C4-2B (cell line): ENCODE results near the gene SFT2D1.

Experiments
- H3K27ac ChIP-seq: fragments of 450-650 bp; 2 replicates; pipeline ENCODE4 v1.5.1; 2017
- ZFX ChIP-seq: fragments of 450-650 bp; IDR thresholded peaks from 2 replicates; pipeline ENCODE4 v1.6.1; 2017
- TF ChIP-seq, protein P1 (sequence below): fragments of 450-650 bp; conservative IDR thresholded peaks from 2 replicates; pipeline ENCODE4 v1.5.1; 2017; ENCODE audit warnings: mild to moderate bottlenecking

The SFT2D1 gene

DNA sequence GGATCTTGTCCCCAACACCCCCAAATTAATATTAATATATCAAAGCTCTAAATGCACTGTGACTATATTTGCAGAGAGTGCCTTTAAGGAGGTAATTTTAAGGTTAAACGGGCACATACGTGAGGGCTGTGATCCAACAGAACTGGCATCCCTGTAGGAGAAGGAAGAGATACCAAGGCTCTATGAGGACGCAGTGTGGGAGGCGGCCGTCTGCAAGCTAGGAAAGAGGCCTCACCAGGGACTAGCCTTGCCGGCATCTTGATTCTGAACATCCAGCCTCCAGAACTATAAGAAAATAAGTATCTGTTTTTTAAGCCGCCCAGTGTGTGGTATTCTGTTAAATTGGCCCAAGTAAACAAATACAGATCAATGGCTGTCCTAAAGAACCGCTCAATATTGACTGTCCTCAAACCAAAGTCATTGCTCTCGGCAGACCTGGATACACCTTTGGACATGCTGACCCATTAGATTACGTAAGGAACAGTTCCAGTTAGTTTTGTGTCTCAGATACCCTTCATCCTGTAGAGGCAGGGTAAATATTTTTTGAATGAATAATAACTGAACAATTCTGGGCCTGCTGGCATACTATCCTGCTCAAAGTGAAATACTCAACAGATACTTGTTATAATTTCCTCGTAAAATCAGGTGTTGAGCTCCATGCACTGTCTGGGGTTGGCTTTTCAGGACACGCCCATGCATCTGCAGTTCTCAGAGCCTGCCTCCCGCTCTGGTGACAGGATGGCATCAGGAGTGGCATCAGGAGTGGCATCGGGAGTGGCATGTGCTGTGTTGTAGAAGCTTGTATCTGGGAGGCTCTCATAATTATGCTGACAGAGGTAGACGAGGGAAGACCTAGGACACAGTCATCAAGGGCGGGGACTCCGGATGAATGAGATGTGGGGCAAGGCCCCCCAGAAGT, 40.5 kb downstream of the SFT2D1 start:
- no peak overlapping the region for H3K27ac ChIP-seq
- TF ChIP-seq, protein P1, sequence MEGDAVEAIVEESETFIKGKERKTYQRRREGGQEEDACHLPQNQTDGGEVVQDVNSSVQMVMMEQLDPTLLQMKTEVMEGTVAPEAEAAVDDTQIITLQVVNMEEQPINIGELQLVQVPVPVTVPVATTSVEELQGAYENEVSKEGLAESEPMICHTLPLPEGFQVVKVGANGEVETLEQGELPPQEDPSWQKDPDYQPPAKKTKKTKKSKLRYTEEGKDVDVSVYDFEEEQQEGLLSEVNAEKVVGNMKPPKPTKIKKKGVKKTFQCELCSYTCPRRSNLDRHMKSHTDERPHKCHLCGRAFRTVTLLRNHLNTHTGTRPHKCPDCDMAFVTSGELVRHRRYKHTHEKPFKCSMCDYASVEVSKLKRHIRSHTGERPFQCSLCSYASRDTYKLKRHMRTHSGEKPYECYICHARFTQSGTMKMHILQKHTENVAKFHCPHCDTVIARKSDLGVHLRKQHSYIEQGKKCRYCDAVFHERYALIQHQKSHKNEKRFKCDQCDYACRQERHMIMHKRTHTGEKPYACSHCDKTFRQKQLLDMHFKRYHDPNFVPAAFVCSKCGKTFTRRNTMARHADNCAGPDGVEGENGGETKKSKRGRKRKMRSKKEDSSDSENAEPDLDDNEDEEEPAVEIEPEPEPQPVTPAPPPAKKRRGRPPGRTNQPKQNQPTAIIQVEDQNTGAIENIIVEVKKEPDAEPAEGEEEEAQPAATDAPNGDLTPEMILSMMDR = no peak
- TF ChIP-seq ZFX = no peak

DNA sequence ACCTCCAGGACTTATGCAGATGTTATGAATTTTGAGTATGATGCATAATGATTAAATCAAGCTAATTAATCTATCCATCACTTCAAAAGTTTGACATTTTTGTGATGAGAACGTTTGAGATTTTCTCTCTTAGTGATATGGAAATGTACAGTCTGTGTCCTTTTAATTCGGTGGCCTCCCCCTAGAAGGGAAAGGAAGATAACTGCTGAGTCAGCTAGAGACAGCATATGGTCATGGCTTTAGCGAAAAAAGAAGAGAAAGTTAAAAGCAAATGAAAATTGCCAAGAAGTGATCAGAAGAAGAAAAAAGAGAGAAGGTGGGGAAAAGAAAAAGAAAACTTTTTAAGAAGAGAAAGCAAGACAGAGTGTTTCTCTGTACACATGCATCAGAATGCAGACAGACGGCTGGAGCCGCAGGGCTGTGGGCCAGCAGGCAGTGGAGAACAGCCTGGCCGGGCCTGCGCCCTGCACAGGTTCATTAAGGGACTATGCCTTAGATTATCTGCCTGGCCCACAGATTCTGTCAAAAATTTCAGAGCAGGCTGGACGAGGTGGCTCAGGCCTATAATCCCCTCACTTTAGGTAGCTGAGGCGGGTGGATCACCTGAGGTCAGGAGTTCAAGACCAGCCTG, 41.9 kb downstream of the SFT2D1 start:
- TF ChIP-seq ZFX = no peak
- TF ChIP-seq, protein P1 = no peak
- H3K27ac ChIP-seq = no peak overlapping the region

DNA sequence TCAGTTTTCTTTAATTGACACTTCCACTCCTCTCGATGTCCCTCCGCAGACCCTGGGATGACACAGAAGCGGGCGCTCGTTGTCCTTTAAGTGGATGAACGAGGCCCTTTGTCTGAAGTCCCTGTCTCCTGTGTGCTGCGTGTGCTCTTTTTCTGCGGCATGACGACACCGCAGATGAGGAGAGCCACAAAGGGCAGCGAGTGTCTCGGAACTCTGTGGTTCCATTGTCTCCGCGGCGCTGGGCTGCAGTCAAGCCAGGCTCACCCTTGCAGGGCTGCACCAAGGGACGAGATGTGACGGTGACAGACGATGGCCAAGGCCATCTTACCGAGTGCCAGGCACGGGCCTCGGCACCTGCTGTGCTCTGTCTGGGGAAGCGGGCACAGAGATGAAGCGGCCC, 44.7 kb downstream of the SFT2D1 start:
- TF ChIP-seq, protein P1 = no peak
- no peak for TF ChIP-seq ZFX
- H3K27ac ChIP-seq = no peak overlapping the region

DNA sequence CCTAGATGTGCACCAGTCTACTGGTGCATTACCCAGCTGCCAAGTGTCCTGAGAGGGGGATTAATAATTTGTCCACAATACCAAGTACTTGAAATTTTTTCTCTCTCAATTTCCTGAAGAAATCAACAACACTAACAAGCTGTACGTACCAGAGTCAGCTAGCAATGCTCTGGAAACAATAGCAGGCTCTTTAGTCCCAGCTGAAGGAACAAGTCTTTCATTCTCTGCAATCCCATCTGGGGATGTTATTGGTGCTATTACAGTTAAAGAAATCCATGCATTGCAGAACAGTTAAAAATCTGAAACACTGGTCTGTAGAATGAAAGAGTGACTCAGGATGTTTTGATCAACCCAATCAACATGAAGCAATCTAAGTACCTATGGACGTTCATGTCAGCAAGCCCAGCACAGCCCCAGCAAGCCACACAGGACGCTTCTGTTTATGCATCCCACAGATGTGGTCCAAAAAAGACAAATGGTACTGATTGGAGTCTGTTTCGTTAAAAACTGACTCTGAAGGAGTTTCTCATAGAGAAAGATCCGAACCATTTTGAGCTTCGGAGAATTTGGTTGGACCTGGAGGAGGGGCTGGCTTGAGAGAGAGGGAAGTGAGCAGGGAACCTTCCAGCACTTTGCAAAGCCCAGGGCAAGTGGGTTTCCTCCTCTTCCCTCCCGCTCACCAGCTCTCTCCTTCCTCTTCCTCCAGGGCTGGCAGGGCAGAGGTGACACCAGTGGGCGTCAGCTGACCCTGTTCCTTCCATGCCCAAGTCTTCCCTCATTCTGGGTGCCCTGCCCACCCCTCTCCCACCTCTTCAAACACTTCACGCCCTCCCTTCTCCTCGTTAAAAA, 46.1 kb downstream of the SFT2D1 start:
- H3K27ac ChIP-seq = no peak overlapping the region
- TF ChIP-seq ZFX = no peak
- TF ChIP-seq, protein P1 = no peak

DNA sequence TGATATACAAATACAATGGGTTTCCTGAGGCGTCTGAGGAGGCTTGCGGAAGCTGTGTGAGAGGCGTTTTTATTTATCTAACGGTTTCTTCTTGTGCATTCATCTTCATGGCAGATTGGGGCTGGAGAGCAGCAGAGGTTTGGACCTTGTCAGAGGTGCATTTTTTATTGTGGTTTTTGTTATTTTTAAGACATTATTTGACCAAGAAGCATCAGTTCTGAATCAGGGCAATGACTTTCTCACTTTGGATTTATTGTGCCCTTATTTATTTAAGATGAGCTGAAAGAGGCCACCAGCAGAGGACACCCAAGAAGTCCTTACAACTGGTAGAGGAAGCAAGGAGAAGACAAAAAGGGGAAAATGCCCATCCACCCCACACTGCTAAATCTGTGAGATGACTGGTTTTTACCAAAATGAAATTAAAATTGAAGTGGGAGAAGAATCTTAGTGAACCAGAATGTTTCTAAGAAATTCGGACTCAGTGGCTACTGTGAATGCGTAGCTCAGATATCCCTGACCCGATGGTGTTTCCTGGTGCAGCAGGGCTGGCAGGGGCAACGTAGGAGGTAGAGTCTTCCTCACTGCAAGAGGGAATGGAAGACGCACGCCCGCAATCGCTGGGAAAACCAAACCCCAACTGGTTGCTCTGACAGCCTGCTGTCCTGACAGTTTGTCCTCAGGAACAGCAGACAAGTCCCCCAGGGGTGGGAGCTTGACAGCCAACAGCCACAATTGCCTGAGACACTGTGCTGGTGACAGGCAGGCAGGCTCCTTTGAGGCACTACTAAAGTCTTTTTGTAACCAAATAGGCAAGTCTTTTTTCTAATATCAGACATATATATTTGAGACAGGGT, 48.4 kb downstream of the SFT2D1 start:
- H3K27ac ChIP-seq = no peak overlapping the region

More for the DNA sequence above, 48.4 kb downstream of the SFT2D1 start:
- TF ChIP-seq ZFX = no peak
- TF ChIP-seq, protein P1 = no peak
